HG03469 (cell line): ENCODE results near the gene CYBRD1.
"Not testable (repeated sequence)": the region's sequence is repeated elsewhere in the genome, so short reads cannot be mapped to it uniquely, and the experiment has no call there.

ENCODE experiments used
- ATAC-seq: cut with Tn5 transposase; IDR thresholded peaks from one replicate; pipeline ENCODE4 v1.9.1; 2021; ENCODE audit warnings: mild to moderate bottlenecking, moderate library complexity, moderate number of reproducible peaks; ENCODE audit not compliant: unreplicated experiment

CYBRD1 gene

GRCh38 chr2:171522052-171522787 is at the start of gene CYBRD1:
TSS of gene CYBRD1 (plus strand) at chr2:171522474. CDS start at chr2:171522546, 72 bp downstream.
- ATAC-seq = no peak

GRCh38 chr2:171475979-171476378 is 46.3 kb upstream of the CYBRD1 start:
- ATAC-seq = no peak

GRCh38 chr2:171478345-171478744 is 43.9 kb upstream of the CYBRD1 start:
- no peak for ATAC-seq

GRCh38 chr2:171479154-171479814 is 43.0 kb upstream of the CYBRD1 start:
- peak; percentile 64 for ATAC-seq

GRCh38 chr2:171480908-171481307 is 41.4 kb upstream of the CYBRD1 start:
- no peak for ATAC-seq

GRCh38 chr2:171482308-171482707 is 40.0 kb upstream of the CYBRD1 start:
- ATAC-seq = no peak

- no peak for ATAC-seq
Measured at GRCh38 chr2:171482877-171483276, 39.4 kb upstream of the CYBRD1 start.

GRCh38 chr2:171483793-171484192 is 38.5 kb upstream of the CYBRD1 start:
- no peak for ATAC-seq

GRCh38 chr2:171485116-171485515 is 37.2 kb upstream of the CYBRD1 start:
- no peak for ATAC-seq

GRCh38 chr2:171487201-171487600 is 35.1 kb upstream of the CYBRD1 start:
- ATAC-seq = no peak

GRCh38 chr2:171487803-171488259 is 34.4 kb upstream of the CYBRD1 start:
- ATAC-seq = no peak

- no peak for ATAC-seq
Measured at GRCh38 chr2:171490577-171490976, 31.7 kb upstream of the CYBRD1 start.

GRCh38 chr2:171491292-171491691 is 31.0 kb upstream of the CYBRD1 start:
- ATAC-seq = no peak

GRCh38 chr2:171492664-171493063 is 29.6 kb upstream of the CYBRD1 start:
- no peak for ATAC-seq

GRCh38 chr2:171497664-171498063 is 24.6 kb upstream of the CYBRD1 start:
- not testable (repeated sequence) for ATAC-seq

- no peak for ATAC-seq
Measured at GRCh38 chr2:171505374-171505773, 16.9 kb upstream of the CYBRD1 start.

- peak; percentile 41 for ATAC-seq
Measured at GRCh38 chr2:171509945-171510731, 12.1 kb upstream of the CYBRD1 start.

GRCh38 chr2:171512014-171512413 is 10.3 kb upstream of the CYBRD1 start:
- ATAC-seq = no peak

- ATAC-seq = no peak
Measured at GRCh38 chr2:171512683-171513195, 9.5 kb upstream of the CYBRD1 start.

GRCh38 chr2:171513719-171514160 is 8.5 kb upstream of the CYBRD1 start:
- ATAC-seq = no peak

- no peak for ATAC-seq
Measured at GRCh38 chr2:171514908-171515582, 7.2 kb upstream of the CYBRD1 start.
